WTC11 (cell line): ENCODE data around the gene IPP. TPM values are rescaled to one million over a fixed set of nuclear protein-coding genes. Genes with fewer than 3 reads are reported as not detected.

Source experiments
- ATAC-seq: fragments of 200-7000 bp; cut with Tn5 transposase; 2 replicates; pipeline ENCODE4 v1.10.0; 2021; ENCODE audit warnings: mild to moderate bottlenecking, moderate library complexity
- CTCF ChIA-PET: fragments of 300-600 bp; sonication (Branson Sonifier 250); formaldehyde crosslinking; loops from one replicate; lab custom pipeline; 2021; ENCODE audit warnings: antibody characterized with exemption; lab: Charles Lee
- POLR2A ChIA-PET: fragments of 350-600 bp; sonication (Branson Sonifier 250); formaldehyde crosslinking; loops from one replicate; lab custom pipeline; 2021; ENCODE audit warnings: antibody characterized with exemption; lab: Charles Lee
- DNase-seq: peaks from one replicate; pipeline ENCODE4 v3.0.0; 2021; ENCODE audit warnings: low spot score
- H3K27ac Mint-ChIP-seq: 2 replicates; pipeline ENCODE4 v1.8.0; 2021; ENCODE audit warnings: mixed read lengths
- H3K27me3 Mint-ChIP-seq: 2 replicates; pipeline ENCODE4 v1.8.0; 2021; ENCODE audit warnings: low read depth, mild to moderate bottlenecking, moderate library complexity, mixed read lengths
- H3K36me3 Mint-ChIP-seq: 2 replicates; pipeline ENCODE4 v1.8.0; 2021; ENCODE audit warnings: mixed read lengths
- H3K4me1 Mint-ChIP-seq: 2 replicates; pipeline ENCODE4 v1.8.0; 2022; ENCODE audit warnings: mixed read lengths
- H3K4me3 Mint-ChIP-seq: 2 replicates; pipeline ENCODE4 v1.8.0; 2021; ENCODE audit warnings: mild to moderate bottlenecking, moderate library complexity, mixed read lengths
- H3K9me3 Mint-ChIP-seq: 2 replicates; pipeline ENCODE4 v1.8.0; 2021; ENCODE audit warnings: mixed read lengths
- ATF1 ChIP-seq: sonication (generic); formaldehyde crosslinking; IDR thresholded peaks from 2 replicates; pipeline ENCODE4 v1.8.1; 2023; ENCODE audit warnings: mild to moderate bottlenecking, moderate library complexity, missing genetic modification reagents
- FOXP1 ChIP-seq: sonication (generic); formaldehyde crosslinking; IDR thresholded peaks from 2 replicates; pipeline ENCODE4 v1.8.0; 2022; ENCODE audit warnings: missing genetic modification reagents, mild to moderate bottlenecking, moderate library complexity, borderline replicate concordance
- GABPB1 ChIP-seq: sonication (generic); formaldehyde crosslinking; IDR thresholded peaks from 2 replicates; pipeline ENCODE4 v1.8.1; 2023; ENCODE audit warnings: mild to moderate bottlenecking, missing genetic modification reagents
- GRHL2 ChIP-seq: fragments of 250-450 bp; sonication (Bioruptor Pico); IDR thresholded peaks from 2 replicates; pipeline ENCODE4 v1.8.0; 2022; ENCODE audit warnings: mild to moderate bottlenecking, moderate library complexity; ENCODE audit not compliant: insufficient replicate concordance, severe bottlenecking
- GTF2I ChIP-seq: fragments of 250-450 bp; sonication (Bioruptor Pico); conservative IDR thresholded peaks from 2 replicates; pipeline ENCODE4 v1.4.0; 2021; ENCODE audit warnings: mild to moderate bottlenecking
- KAT7 ChIP-seq: sonication (generic); formaldehyde crosslinking; IDR thresholded peaks from 2 replicates; pipeline ENCODE4 v1.8.1; 2023; ENCODE audit warnings: missing genetic modification reagents, mild to moderate bottlenecking, borderline replicate concordance
- MAX ChIP-seq: sonication (generic); formaldehyde crosslinking; IDR thresholded peaks from 2 replicates; pipeline ENCODE4 v1.8.0; 2022; ENCODE audit warnings: mild to moderate bottlenecking, missing genetic modification reagents
- MYBL2 ChIP-seq: sonication (generic); formaldehyde crosslinking; IDR thresholded peaks from 2 replicates; pipeline ENCODE4 v1.8.1; 2023; ENCODE audit warnings: mild to moderate bottlenecking, moderate library complexity, missing genetic modification reagents
- NFE2L1 ChIP-seq: sonication (generic); formaldehyde crosslinking; IDR thresholded peaks from 2 replicates; pipeline ENCODE4 v1.8.1; 2023; ENCODE audit warnings: missing genetic modification reagents
- SMAD3 ChIP-seq: sonication (generic); formaldehyde crosslinking; IDR thresholded peaks from 2 replicates; pipeline ENCODE4 v1.8.0; 2022; ENCODE audit warnings: missing genetic modification reagents, mild to moderate bottlenecking, borderline replicate concordance
- SP1 ChIP-seq: sonication (generic); formaldehyde crosslinking; conservative IDR thresholded peaks from 2 replicates; pipeline ENCODE4 v1.8.1; 2022; ENCODE audit warnings: missing genetic modification reagents
- TCF7 ChIP-seq: sonication (generic); formaldehyde crosslinking; IDR thresholded peaks from 2 replicates; pipeline ENCODE4 v1.8.0; 2022; ENCODE audit warnings: mild to moderate bottlenecking, low read depth, missing genetic modification reagents, moderate library complexity
- USF2 ChIP-seq: sonication (generic); formaldehyde crosslinking; IDR thresholded peaks from 2 replicates; pipeline ENCODE4 v1.8.1; 2023; ENCODE audit warnings: mild to moderate bottlenecking, missing genetic modification reagents, moderate library complexity
- ZNF219 ChIP-seq: sonication (generic); formaldehyde crosslinking; IDR thresholded peaks from 2 replicates; pipeline ENCODE4 v1.8.0; 2023; ENCODE audit warnings: missing genetic modification reagents, mild to moderate bottlenecking, borderline replicate concordance
- ZNF232 ChIP-seq: sonication (generic); formaldehyde crosslinking; IDR thresholded peaks from 2 replicates; pipeline ENCODE4 v1.8.0; 2022; ENCODE audit warnings: mild to moderate bottlenecking, missing genetic modification reagents
- total RNA-seq: library from RNA; stranded (reverse); gene quantifications from 3 replicates; pipeline ENCODE4 v1.2.3, GENCODE V29; 2021
- TF ChIP-seq, protein P1 (sequence below): fragments of 250-450 bp; sonication (Bioruptor Pico); IDR thresholded peaks from 2 replicates; pipeline ENCODE4 v1.9.0; 2021; ENCODE audit warnings: mild to moderate bottlenecking
- TF ChIP-seq, protein P2 (sequence below): sonication (generic); formaldehyde crosslinking; IDR thresholded peaks from 2 replicates; pipeline ENCODE4 v1.8.1; 2023; ENCODE audit warnings: mild to moderate bottlenecking, moderate library complexity, missing genetic modification reagents
- TF ChIP-seq, protein P3 (sequence below): sonication (generic); formaldehyde crosslinking; IDR thresholded peaks from 2 replicates; pipeline ENCODE4 v1.8.0; 2023; ENCODE audit warnings: missing genetic modification reagents, mild to moderate bottlenecking, borderline replicate concordance
- TF ChIP-seq, protein P4 (sequence below): sonication (generic); formaldehyde crosslinking; IDR thresholded peaks from 2 replicates; pipeline ENCODE4 v1.8.1; 2023; ENCODE audit warnings: mild to moderate bottlenecking, missing genetic modification reagents, borderline replicate concordance

IPP gene
- total RNA-seq, 1 experiment from 2014 or later = 6.3 TPM

DNA sequence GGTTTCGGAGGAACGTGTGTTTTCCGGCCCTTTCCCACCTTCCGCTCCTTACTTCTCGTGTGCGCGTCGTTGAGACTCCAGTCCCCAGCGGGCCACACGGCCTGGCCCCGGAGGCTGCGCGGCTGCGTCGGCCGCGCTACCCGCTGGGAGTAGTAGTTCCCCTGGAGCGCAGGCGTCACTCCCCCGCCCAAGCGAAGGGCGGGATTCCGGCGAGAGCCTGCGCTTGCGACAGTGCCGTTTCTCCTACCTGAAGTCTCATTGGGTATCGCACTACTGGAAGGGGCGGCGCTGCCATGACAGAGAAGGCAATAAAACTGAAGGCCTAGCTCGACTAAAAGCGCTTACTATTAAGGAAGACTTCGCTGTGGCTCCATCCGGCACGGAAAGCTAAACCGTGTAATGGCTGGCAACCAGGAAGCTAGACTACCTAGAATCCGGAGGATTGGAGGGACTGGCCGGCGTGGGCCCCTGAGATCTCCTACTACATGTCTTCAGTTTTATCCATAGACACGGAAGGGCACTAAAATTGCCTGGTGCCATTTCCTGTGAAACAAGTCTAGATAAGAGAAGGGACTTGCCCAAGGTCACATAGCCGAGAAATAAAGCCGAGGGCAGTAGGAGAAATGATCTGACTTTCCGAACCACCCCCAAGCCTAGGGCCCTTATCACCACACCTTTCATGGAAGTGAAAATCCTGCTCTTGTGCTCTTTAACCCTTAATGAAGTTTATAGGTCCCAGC lies 63.3 kb downstream of the IPP start (continued):
- no peak for TF ChIP-seq ZNF219

DNA sequence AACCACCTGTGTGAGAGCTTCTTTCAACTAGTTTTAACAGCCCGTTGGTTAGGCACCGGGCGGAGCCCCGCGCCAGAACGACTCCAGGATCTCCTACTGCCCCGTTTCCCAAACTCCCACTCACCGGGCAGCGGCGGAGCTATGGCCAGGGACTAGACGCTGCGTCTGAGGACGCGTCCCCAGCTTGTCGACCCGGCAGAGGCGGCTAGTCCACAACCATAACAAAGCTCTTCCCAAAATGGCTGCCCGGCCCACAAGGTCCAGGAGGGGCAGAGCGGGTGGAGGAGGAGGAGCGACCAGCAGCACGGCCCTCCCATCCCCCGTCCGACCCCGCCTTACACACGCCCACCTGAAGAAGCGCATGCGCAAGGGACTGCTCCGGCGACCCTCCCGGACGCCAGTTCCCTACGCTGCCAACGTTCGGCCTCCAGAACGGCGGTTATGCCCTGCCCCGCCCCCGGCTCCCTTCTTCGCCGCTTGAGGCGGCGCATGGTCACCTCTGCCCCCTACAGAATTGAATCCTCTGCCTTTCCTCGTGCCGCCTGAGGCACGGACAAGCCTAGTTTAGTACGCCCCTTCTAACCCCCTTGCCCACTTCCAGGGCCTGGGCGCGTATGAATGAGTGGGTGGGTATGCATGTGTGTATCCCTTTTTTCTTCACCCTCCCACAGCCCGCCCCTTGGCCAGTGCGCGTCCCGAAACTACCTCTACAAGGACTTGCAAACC lies 64.0 kb downstream of the IPP start, which contains the start of gene GPBP1L1:
TSS of gene GPBP1L1 (minus strand) at position 246 of the 726 bp plus-strand sequence. CDS start 27,446 bp downstream, outside the sequence.
- ATAC-seq = peak; percentile 79
- TF ChIP-seq KAT7 (0 out of 2 replicates have a peak, but pooled peaks have one; percentile 37), ATF1 (CRISPR knock-in tag) (no peak), FOXP1 (CRISPR knock-in tag) (peak; percentile 76; the same call in 1 of the 2 replicates), ZNF232 (CRISPR knock-in tag) (0 out of 2 replicates have a peak, but pooled peaks have one; percentile 12), MAX (CRISPR knock-in tag) (peak; percentile 65; the same call in 1 of the 2 replicates), NFE2L1 (0 out of 2 replicates have a peak, but pooled peaks have one; percentile 61), GRHL2 (CRISPR knock-in tag) (no peak), SMAD3 (no peak), TCF7 (CRISPR knock-in tag) (no peak), MYBL2 (peak; percentile 39; the same call in 1 of the 2 replicates), GTF2I (0 out of 2 replicates have a peak, but pooled peaks have one; percentile 45), GABPB1 (no peak), USF2 (CRISPR knock-in tag) (no peak), SP1 (CRISPR knock-in tag) (no peak)
- TF ChIP-seq, protein P1, sequence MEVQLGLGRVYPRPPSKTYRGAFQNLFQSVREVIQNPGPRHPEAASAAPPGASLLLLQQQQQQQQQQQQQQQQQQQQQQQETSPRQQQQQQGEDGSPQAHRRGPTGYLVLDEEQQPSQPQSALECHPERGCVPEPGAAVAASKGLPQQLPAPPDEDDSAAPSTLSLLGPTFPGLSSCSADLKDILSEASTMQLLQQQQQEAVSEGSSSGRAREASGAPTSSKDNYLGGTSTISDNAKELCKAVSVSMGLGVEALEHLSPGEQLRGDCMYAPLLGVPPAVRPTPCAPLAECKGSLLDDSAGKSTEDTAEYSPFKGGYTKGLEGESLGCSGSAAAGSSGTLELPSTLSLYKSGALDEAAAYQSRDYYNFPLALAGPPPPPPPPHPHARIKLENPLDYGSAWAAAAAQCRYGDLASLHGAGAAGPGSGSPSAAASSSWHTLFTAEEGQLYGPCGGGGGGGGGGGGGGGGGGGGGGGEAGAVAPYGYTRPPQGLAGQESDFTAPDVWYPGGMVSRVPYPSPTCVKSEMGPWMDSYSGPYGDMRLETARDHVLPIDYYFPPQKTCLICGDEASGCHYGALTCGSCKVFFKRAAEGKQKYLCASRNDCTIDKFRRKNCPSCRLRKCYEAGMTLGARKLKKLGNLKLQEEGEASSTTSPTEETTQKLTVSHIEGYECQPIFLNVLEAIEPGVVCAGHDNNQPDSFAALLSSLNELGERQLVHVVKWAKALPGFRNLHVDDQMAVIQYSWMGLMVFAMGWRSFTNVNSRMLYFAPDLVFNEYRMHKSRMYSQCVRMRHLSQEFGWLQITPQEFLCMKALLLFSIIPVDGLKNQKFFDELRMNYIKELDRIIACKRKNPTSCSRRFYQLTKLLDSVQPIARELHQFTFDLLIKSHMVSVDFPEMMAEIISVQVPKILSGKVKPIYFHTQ (CRISPR knock-in tag) = peak; percentile 70; the same call in 1 of the 2 replicates
- TF ChIP-seq, protein P2, sequence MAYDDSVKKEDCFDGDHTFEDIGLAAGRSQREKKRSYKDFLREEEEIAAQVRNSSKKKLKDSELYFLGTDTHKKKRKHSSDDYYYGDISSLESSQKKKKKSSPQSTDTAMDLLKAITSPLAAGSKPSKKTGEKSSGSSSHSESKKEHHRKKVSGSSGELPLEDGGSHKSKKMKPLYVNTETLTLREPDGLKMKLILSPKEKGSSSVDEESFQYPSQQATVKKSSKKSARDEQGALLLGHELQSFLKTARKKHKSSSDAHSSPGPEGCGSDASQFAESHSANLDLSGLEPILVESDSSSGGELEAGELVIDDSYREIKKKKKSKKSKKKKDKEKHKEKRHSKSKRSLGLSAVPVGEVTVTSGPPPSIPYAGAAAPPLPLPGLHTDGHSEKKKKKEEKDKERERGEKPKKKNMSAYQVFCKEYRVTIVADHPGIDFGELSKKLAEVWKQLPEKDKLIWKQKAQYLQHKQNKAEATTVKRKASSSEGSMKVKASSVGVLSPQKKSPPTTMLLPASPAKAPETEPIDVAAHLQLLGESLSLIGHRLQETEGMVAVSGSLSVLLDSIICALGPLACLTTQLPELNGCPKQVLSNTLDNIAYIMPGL (CRISPR knock-in tag) = peak; percentile 16; the same call in 1 of the 2 replicates
- TF ChIP-seq, protein P3, sequence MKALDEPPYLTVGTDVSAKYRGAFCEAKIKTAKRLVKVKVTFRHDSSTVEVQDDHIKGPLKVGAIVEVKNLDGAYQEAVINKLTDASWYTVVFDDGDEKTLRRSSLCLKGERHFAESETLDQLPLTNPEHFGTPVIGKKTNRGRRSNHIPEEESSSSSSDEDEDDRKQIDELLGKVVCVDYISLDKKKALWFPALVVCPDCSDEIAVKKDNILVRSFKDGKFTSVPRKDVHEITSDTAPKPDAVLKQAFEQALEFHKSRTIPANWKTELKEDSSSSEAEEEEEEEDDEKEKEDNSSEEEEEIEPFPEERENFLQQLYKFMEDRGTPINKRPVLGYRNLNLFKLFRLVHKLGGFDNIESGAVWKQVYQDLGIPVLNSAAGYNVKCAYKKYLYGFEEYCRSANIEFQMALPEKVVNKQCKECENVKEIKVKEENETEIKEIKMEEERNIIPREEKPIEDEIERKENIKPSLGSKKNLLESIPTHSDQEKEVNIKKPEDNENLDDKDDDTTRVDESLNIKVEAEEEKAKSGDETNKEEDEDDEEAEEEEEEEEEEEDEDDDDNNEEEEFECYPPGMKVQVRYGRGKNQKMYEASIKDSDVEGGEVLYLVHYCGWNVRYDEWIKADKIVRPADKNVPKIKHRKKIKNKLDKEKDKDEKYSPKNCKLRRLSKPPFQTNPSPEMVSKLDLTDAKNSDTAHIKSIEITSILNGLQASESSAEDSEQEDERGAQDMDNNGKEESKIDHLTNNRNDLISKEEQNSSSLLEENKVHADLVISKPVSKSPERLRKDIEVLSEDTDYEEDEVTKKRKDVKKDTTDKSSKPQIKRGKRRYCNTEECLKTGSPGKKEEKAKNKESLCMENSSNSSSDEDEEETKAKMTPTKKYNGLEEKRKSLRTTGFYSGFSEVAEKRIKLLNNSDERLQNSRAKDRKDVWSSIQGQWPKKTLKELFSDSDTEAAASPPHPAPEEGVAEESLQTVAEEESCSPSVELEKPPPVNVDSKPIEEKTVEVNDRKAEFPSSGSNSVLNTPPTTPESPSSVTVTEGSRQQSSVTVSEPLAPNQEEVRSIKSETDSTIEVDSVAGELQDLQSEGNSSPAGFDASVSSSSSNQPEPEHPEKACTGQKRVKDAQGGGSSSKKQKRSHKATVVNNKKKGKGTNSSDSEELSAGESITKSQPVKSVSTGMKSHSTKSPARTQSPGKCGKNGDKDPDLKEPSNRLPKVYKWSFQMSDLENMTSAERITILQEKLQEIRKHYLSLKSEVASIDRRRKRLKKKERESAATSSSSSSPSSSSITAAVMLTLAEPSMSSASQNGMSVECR (CRISPR knock-in tag) = 0 out of 2 replicates have a peak, but pooled peaks have one; percentile 27
- TF ChIP-seq, protein P4, sequence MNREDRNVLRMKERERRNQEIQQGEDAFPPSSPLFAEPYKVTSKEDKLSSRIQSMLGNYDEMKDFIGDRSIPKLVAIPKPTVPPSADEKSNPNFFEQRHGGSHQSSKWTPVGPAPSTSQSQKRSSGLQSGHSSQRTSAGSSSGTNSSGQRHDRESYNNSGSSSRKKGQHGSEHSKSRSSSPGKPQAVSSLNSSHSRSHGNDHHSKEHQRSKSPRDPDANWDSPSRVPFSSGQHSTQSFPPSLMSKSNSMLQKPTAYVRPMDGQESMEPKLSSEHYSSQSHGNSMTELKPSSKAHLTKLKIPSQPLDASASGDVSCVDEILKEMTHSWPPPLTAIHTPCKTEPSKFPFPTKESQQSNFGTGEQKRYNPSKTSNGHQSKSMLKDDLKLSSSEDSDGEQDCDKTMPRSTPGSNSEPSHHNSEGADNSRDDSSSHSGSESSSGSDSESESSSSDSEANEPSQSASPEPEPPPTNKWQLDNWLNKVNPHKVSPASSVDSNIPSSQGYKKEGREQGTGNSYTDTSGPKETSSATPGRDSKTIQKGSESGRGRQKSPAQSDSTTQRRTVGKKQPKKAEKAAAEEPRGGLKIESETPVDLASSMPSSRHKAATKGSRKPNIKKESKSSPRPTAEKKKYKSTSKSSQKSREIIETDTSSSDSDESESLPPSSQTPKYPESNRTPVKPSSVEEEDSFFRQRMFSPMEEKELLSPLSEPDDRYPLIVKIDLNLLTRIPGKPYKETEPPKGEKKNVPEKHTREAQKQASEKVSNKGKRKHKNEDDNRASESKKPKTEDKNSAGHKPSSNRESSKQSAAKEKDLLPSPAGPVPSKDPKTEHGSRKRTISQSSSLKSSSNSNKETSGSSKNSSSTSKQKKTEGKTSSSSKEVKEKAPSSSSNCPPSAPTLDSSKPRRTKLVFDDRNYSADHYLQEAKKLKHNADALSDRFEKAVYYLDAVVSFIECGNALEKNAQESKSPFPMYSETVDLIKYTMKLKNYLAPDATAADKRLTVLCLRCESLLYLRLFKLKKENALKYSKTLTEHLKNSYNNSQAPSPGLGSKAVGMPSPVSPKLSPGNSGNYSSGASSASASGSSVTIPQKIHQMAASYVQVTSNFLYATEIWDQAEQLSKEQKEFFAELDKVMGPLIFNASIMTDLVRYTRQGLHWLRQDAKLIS (CRISPR knock-in tag) = no peak

More for the DNA sequence above, 64.0 kb downstream of the IPP start, which contains the start of gene GPBP1L1:
- Mint-ChIP-seq H3K4me1 (peaks cover 30% of the 10 kb centered on the region), H3K27ac (peak within 1 kb of the TSS; percentile 99), H3K4me3 (peak within 1 kb of the TSS; percentile 98), H3K9me3 (no peaks in the 10 kb centered on the region), H3K36me3 (peaks cover 10% of the 10 kb centered on the region), H3K27me3 (no peaks in the 10 kb centered on the region; the same call in 1 of the 2 replicates)
- POLR2A ChIA-PET = interaction anchor here (0.6 to 2.3 kb wide), 10 partner anchors 10 to 222 kb away, joined by 3 to 14 read pairs (median 4); partner anchors contain the start of genes IPP, MAST2, MMACHC and NASP
- CTCF ChIA-PET = interaction anchor here (1.1 to 1.2 kb wide), 3 partner anchors 168 to 244 kb away, joined by 3 to 6 read pairs (median 3); no protein-coding TSS in a partner anchor
- peak; percentile 97 for DNase-seq
